HepG2 (cell line): Measurements from ENCODE around the gene ZNF585A. TPM values are rescaled to one million over a fixed set of nuclear protein-coding genes. Genes with fewer than 3 reads are reported as not detected.

Experiments used
- polyA plus RNA-seq, 8 experiments: library from polyadenylated mRNA; depleted of rRNA in 3 of 8; stranded (reverse) in 7 of 8; unstranded in 1 of 8; fragments of >200 nt; fragmentation: Illumina TruSeq in 4 of 8; extraction: Trizol in 4 of 8; gene quantifications; 2 replicates each; pipeline versions ENCODE4 v1.2.1 to v1.2.3, GENCODE V29; 2011 to 2016; ENCODE audit warnings: low read depth in 4 of 8, missing spikeins in 1 of 8, mixed read lengths in 1 of 8; ENCODE audit not compliant: insufficient read depth in 1 of 8
- total RNA-seq, 5 experiments: library from RNA; depleted of rRNA; stranded (reverse); fragments of >200 nt; fragmentation: Illumina TruSeq; extraction: Trizol; gene quantifications; 2 replicates each; pipeline ENCODE4 v1.2.3, GENCODE V29; 2016; ENCODE audit warnings: low read depth in 1 of 5

ZNF585A gene
- total and polyA plus RNA-seq, 2 of the 13 experiments (the other 11 are each of a cell fraction or from before 2014, with no cell fraction given), result 7.1 to 8.5 TPM

Other genes with a start within 250 kb of the ZNF585A start
- gene ZNF420, start 94.3 kb downstream of the ZNF585A start, total RNA-seq (2016; rRNA removed; fragmentation: Illumina TruSeq; extraction: Trizol), result 6.6 and 11.1 TPM in 2 replicates
- 1.4 and 2.5 TPM in 2 replicates for gene ZNF420, start 94.3 kb downstream of the ZNF585A start, polyA plus RNA-seq (2011; rRNA removed)
- 4.4 and 7.5 TPM in 2 replicates for gene ZNF585B, start 37.8 kb upstream of the ZNF585A start, total RNA-seq (2016; rRNA removed; fragmentation: Illumina TruSeq; extraction: Trizol)
- 6.0 and 6.7 TPM in 2 replicates for gene ZNF585B, start 37.8 kb upstream of the ZNF585A start, polyA plus RNA-seq (2011; rRNA removed)
- 3.7 and 4.1 TPM in 2 replicates for gene ZNF383, start 45.5 kb upstream of the ZNF585A start, total RNA-seq (2016; rRNA removed; fragmentation: Illumina TruSeq; extraction: Trizol)
- gene ZNF383, start 45.5 kb upstream of the ZNF585A start, polyA plus RNA-seq (2011; rRNA removed), result 2.6 and 3.4 TPM in 2 replicates
- gene ZNF527, start 198.4 kb upstream of the ZNF585A start, total RNA-seq (2016; rRNA removed; fragmentation: Illumina TruSeq; extraction: Trizol), result 3.5 and 4.2 TPM in 2 replicates
- gene ZNF527, start 198.4 kb upstream of the ZNF585A start, polyA plus RNA-seq (2011; rRNA removed), result 1.0 and 1.5 TPM in 2 replicates